ENCODE measurements around the gene ZNRF2. TPM values are rescaled to one million over a fixed set of nuclear protein-coding genes. Genes with fewer than 3 reads are reported as not detected.
A peak's percentile ranks its signal among the peaks of the same experiment; 100 is the strongest.

ZNRF2 gene
- total RNA-seq (2022) (9.8 and 10.2 TPM in 2 replicates), Bru-seq, nascent RNA (percentile 76 among the genes with signal in this experiment), BruChase-seq, experiment 1, labeled RNA remaining after a 6-hour chase (percentile 60 among the genes with signal in this experiment), BruChase-seq, experiment 2, labeled RNA remaining after a 2-hour chase (percentile 64 among the genes with signal in this experiment)
- long read RNA-seq, transcript ZNRF2-201 (5 exons, 3,460 nt): major isoform, 35 of 40 reads
- long read RNA-seq, partial matches to known transcripts: 1 of 40 reads
- long read RNA-seq, other reads (novel, unspliced or antisense): 4 of 40 reads

DNA sequence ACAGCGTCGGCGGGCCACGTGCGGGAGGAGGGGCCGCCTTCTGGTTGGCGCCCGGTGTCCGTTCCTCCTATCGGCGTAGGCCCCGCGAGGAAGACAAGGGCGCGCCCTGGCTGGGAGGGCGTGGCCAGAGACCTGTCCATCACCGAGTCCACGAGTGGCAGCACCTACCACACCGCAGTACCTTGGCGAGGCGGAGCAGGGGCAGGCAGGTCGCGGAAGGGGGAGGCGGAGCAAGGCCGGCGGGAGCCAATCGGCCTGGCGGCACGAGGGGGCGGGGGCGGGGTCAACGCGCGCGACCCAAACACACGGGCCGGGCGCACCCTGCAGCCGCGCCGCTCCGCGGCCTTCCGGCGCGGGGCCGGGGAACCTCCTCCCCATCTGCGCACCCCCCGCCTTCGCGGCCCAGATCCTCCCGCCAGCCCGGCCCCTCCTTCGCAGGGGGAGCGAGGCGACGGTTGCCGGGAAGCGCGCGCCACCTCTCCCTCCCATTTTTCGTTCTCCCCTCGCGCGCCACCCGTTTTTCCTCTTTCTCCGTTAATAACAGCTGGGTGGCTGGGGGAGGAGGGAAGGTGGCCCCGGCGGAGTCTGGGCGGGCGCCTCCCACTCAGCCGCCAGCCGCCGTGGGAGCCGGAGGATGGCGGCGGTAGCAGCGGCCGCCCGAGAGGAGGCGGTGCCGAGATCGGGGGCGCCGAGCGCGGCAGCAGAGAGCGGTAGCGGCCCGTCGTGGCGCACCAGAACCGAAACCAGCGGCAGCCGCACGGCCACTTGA is at the start of gene ZNRF2:
TSS of gene ZNRF2 (plus strand) at position 300 of the 769 bp plus-strand sequence. CDS start 761 bp downstream, outside the sequence.
- POLR2A ChIA-PET: interaction anchor here (0.6 to 5.9 kb wide), 24 partner anchors 9 to 280 kb away, joined by 3 to 89 read pairs (median 5); partner anchors contain the start of gene MTURN

DNA sequence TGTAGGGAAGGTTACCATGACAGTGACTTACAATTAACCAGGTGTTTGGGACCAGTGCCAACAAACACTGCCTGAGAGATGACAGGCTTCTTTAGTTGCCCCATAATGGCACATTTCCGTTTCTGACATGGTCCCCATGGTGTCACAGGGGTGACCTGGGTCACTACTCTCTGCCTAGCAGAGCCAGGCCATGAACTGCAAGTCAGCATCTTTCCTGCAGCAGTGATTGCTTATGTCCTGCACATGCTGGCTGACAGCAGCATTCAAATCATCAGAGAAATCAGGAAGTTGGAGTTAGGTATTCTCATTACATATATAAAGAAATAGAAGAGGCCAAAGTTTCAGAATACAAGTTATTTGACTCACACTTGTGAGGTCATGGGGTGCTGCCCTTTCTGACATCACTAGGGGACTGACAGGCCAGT is 47.1 kb upstream of the ZNRF2 start:
- Mint-ChIP-seq H3K27ac (ENCODE audit: low read depth, unreplicated experiment) (no peak overlapping the region), H3K4me1 (ENCODE audit: insufficient read depth, unreplicated experiment) (peaks cover 31% of the 10 kb centered on the region), H3K9me3 (ENCODE audit: unreplicated experiment) (no peaks in the 10 kb centered on the region), H3K36me3 (ENCODE audit: insufficient read depth, unreplicated experiment) (no peaks in the 10 kb centered on the region), H3K27me3 (ENCODE audit: insufficient read depth, unreplicated experiment) (no peaks in the 10 kb centered on the region), H3K4me3 (ENCODE audit: unreplicated experiment) (no peak overlapping the region)
- intact Hi-C loops (cut with micrococcal nuclease): no loop called here
- TF ChIP-seq, protein P1, sequence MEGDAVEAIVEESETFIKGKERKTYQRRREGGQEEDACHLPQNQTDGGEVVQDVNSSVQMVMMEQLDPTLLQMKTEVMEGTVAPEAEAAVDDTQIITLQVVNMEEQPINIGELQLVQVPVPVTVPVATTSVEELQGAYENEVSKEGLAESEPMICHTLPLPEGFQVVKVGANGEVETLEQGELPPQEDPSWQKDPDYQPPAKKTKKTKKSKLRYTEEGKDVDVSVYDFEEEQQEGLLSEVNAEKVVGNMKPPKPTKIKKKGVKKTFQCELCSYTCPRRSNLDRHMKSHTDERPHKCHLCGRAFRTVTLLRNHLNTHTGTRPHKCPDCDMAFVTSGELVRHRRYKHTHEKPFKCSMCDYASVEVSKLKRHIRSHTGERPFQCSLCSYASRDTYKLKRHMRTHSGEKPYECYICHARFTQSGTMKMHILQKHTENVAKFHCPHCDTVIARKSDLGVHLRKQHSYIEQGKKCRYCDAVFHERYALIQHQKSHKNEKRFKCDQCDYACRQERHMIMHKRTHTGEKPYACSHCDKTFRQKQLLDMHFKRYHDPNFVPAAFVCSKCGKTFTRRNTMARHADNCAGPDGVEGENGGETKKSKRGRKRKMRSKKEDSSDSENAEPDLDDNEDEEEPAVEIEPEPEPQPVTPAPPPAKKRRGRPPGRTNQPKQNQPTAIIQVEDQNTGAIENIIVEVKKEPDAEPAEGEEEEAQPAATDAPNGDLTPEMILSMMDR (IDR thresholded peaks at IDR 0.05; ENCODE audit: unreplicated experiment): no peak
- no TSS peak for BruUV-seq (replicated peaks)
- POLR2A ChIA-PET: interaction anchor here (0.6 to 0.9 kb wide), 2 partner anchors 11 to 147 kb away, joined by 3 to 5 read pairs; no protein-coding TSS in a partner anchor
- no peak for DNase-seq (ENCODE audit: unreplicated experiment)
- CTCF ChIA-PET: interaction anchor here (1.0 kb wide), 1 partner anchor 41 kb away, joined by 6 read pairs; no protein-coding TSS in a partner anchor

More for the DNA sequence above, at the start of gene ZNRF2:
- intact Hi-C loops (cut with micrococcal nuclease): loop anchor here (1.0 to 5.0 kb wide), 5 partner anchors 38 to 218 kb away; partner anchors contain the start of gene GGCT
- H3K36me3 Mint-ChIP-seq (ENCODE audit: insufficient read depth, unreplicated experiment): no peaks in the 10 kb centered on the region
- no TSS peak for BruUV-seq (replicated peaks)
- peaks cover 20% of the 10 kb centered on the region for H3K4me1 Mint-ChIP-seq (ENCODE audit: insufficient read depth, unreplicated experiment)
- H3K4me3 Mint-ChIP-seq (ENCODE audit: unreplicated experiment): peak within 1 kb of the TSS; percentile 76
- no peaks in the 10 kb centered on the region for H3K27me3 Mint-ChIP-seq (ENCODE audit: insufficient read depth, unreplicated experiment)
- CTCF ChIA-PET: interaction anchor here (0.6 to 1.7 kb wide), 9 partner anchors 9 to 988 kb away, joined by 3 to 8 read pairs (median 3); no protein-coding TSS in a partner anchor
- peak within 1 kb of the TSS; percentile 89 for H3K27ac Mint-ChIP-seq (ENCODE audit: low read depth, unreplicated experiment)
- no peaks in the 10 kb centered on the region for H3K9me3 Mint-ChIP-seq (ENCODE audit: unreplicated experiment)
- TF ChIP-seq, protein P1 (IDR thresholded peaks at IDR 0.05; ENCODE audit: unreplicated experiment): peak; percentile 66
- peak; percentile 99 for DNase-seq (ENCODE audit: unreplicated experiment)

DNA sequence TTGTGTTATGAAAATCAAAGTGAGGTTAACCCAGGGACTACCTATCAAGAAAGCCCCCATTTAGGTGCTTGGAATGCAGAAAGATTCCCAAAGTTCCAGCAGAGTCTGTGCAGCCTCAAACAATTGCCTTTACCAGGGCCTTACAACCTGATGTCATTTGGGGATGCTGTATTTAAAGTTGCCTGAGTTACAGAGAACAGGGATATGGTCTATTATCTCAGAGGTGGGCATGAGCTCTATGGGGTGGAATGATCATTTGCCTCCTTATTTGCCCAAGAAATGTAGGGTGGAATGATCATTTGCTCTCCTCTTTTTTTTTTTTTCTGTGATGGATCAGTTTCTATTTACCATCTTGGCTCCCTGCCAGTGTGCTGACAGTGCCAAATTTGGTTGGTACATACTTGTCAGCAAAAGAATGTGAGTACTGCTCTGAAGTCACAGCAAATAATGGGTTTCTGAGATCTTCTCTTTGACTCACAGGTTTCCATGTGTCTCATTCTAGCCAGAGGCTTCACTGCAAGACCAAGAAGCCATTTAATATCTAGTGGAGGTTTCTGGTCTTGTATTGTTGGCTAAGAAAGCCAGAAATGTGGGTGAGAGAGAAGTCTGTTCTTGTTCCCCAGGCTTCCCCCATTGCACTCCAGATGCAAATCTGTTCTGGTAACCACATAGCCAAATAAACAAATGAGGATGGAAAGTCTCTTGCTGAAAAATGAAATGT is 45.5 kb upstream of the ZNRF2 start:
- CTCF ChIA-PET: interaction anchor here (0.6 to 1.2 kb wide), 5 partner anchors 8 to 198 kb away, joined by 3 to 4 read pairs (median 3); no protein-coding TSS in a partner anchor
- H3K4me1 Mint-ChIP-seq (ENCODE audit: insufficient read depth, unreplicated experiment): peaks cover 31% of the 10 kb centered on the region
- H3K27ac Mint-ChIP-seq (ENCODE audit: low read depth, unreplicated experiment): no peak overlapping the region
- H3K36me3 Mint-ChIP-seq (ENCODE audit: insufficient read depth, unreplicated experiment): no peaks in the 10 kb centered on the region
- H3K27me3 Mint-ChIP-seq (ENCODE audit: insufficient read depth, unreplicated experiment): no peaks in the 10 kb centered on the region
- TF ChIP-seq, protein P1 (IDR thresholded peaks at IDR 0.05; ENCODE audit: unreplicated experiment): no peak
- H3K9me3 Mint-ChIP-seq (ENCODE audit: unreplicated experiment): no peaks in the 10 kb centered on the region
- intact Hi-C loops (cut with micrococcal nuclease): no loop called here
- no TSS peak for BruUV-seq (replicated peaks)
- no peak overlapping the region for H3K4me3 Mint-ChIP-seq (ENCODE audit: unreplicated experiment)
- peak; percentile 95 for DNase-seq (ENCODE audit: unreplicated experiment)
- POLR2A ChIA-PET: interaction anchor here (0.9 to 1.2 kb wide), 3 partner anchors 13 to 111 kb away, joined by 3 read pairs; no protein-coding TSS in a partner anchor
